Body of pancreas (tissue), 4 donors: Measurements from ENCODE around the gene UPK3A.

Source experiments
- CTCF ChIP-seq, 7 experiments: fragments of 450-650 bp in 4 of 7; fragments of 200-600 bp in 3 of 7; sonication (generic) in 3 of 7; IDR thresholded peaks; one replicate each; pipeline ENCODE4 v1.5.1; 2016 to 2019; ENCODE audit warnings: antibody characterized with exemption in 7 of 7
- POLR2A ChIP-seq, 3 donors: fragments of 450-650 bp; IDR thresholded peaks; one replicate each; pipeline ENCODE4 v1.6.1; 2016; ENCODE audit warnings: antibody characterized with exemption in 3 of 3, mild to moderate bottlenecking in 2 of 3

GRCh38 chr22:45318168-45318557, 33.4 kb downstream of the UPK3A start:
- TF ChIP-seq CTCF (IDR thresholded peaks at IDR 0.05) = no peak
- no peak for TF ChIP-seq POLR2A (IDR thresholded peaks at IDR 0.05)
